Tibial artery (tissue), 4 donors: ENCODE results near the gene PAM.

Experiments used
- DNase-seq, 2 donors: peaks; one replicate each; pipeline ENCODE4 v3.0.0-alpha.2; 2019
- H3K27ac ChIP-seq, 2 donors: fragments of 200-600 bp; sonication (generic) in 1 of 2; 1 replicate in 1 of 2; 2 replicates in 1 of 2; pipeline ENCODE4 v1.5.1; 2018 to 2019; ENCODE audit warnings: mild to moderate bottlenecking in 1 of 2
- H3K27me3 ChIP-seq, 2 donors: fragments of 200-600 bp; sonication (generic) in 1 of 2; one replicate each; pipeline versions ENCODE4 v1.5.1 to v1.6.0; 2016 to 2019
- H3K36me3 ChIP-seq, 3 donors: fragments of 200-600 bp; sonication (generic) in 2 of 3; one replicate each; pipeline ENCODE4 v1.5.1; 2016 to 2019; ENCODE audit warnings: mild to moderate bottlenecking in 2 of 3
- H3K4me1 ChIP-seq, 4 donors: fragments of 200-600 bp; sonication (generic) in 2 of 4; 1 replicate in 3 of 4; 2 replicates in 1 of 4; pipeline ENCODE4 v1.5.1; 2016 to 2019
- H3K4me3 ChIP-seq, 2 donors: fragments of 200-600 bp; sonication (generic) in 1 of 2; 1 replicate in 1 of 2; 2 replicates in 1 of 2; pipeline ENCODE4 v1.5.1; 2018 to 2019; ENCODE audit warnings: mild to moderate bottlenecking in 2 of 2
- H3K9me3 ChIP-seq, 3 donors: fragments of 200-600 bp; sonication (generic) in 1 of 3; one replicate each; pipeline ENCODE4 v1.5.1; 2016 to 2019
- intact Hi-C: fragments of 100-400 bp; cut with DNase I; formaldehyde crosslinking; loops from one replicate; pipeline ENCODE4 v1.15.0; 2023; ENCODE audit warnings: low total_unique reads
- TF ChIP-seq, protein P1 (sequence below), 2 experiments: fragments of 200-600 bp in 1 of 2; fragments of 450-650 bp in 1 of 2; IDR thresholded peaks; one replicate each; pipeline ENCODE4 v1.5.1; 2017 to 2019; ENCODE audit warnings: antibody characterized with exemption in 2 of 2, mild to moderate bottlenecking in 1 of 2, moderate library complexity in 1 of 2

The PAM gene

DNA sequence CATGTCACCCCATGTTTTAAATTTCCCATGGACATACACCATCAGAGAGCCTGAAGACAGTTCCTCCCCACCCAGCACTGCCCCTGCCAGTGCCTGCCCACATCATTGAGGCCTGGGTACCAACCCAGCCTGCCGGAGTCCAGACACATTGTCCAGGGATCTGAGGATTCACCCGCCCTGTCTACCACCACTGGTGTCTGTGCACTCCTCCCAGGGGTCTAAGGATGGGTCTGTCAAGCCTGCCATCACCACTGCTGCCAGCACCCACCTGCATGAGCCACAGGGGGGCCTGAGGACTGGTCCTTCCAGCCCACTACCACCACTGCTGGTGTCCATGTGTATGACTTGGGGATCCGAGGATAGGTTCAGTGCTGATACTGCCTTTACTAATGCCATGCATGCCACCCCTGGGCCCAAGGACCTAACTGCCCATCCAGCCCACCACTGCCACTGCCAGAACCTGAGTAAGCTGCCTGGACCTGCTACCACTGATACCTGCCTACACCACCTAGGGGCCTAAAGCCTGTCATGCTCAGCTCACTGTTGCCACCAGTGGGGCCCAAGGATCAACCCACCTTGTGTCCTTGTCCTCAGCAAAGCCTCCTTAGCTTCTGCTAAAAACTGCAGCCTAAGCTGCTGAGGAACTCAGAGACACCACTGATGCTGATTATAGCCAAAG, 227.0 kb downstream of the PAM start:
- intact Hi-C loops: no loop called here
- Histone ChIP-seq H3K9me3 (no peaks in the 10 kb centered on the region), H3K4me3 (no peak overlapping the region), H3K4me1 (no peaks in the 10 kb centered on the region), H3K27ac (no peak overlapping the region), H3K36me3 (peaks cover 3 to 15% (median 10%) of the 10 kb centered on the region in 3 donors), H3K27me3 (no peaks in the 10 kb centered on the region)
- no peak for DNase-seq
- TF ChIP-seq, protein P1, sequence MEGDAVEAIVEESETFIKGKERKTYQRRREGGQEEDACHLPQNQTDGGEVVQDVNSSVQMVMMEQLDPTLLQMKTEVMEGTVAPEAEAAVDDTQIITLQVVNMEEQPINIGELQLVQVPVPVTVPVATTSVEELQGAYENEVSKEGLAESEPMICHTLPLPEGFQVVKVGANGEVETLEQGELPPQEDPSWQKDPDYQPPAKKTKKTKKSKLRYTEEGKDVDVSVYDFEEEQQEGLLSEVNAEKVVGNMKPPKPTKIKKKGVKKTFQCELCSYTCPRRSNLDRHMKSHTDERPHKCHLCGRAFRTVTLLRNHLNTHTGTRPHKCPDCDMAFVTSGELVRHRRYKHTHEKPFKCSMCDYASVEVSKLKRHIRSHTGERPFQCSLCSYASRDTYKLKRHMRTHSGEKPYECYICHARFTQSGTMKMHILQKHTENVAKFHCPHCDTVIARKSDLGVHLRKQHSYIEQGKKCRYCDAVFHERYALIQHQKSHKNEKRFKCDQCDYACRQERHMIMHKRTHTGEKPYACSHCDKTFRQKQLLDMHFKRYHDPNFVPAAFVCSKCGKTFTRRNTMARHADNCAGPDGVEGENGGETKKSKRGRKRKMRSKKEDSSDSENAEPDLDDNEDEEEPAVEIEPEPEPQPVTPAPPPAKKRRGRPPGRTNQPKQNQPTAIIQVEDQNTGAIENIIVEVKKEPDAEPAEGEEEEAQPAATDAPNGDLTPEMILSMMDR (IDR thresholded peaks at IDR 0.05): no peak

DNA sequence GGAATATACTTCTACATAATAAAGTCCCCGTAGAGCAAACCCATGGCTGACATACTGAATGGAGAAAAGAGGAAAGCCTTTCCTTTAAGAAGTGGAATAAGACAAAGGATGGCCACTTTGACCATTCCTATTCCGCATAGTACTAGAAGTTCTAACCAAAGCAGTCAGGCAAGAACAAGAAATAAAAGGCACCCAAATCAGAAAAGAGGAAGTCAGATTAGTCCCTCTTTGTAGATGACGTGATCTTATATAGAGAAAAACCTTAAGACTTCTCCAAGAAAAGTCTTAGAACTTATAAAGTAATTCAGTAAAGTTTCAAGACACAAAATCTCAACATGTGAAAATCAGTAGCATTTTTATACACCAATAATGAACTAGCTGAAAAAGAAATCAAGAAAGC, 231.0 kb downstream of the PAM start:
- Histone ChIP-seq H3K9me3 (no peaks in the 10 kb centered on the region), H3K27me3 (no peaks in the 10 kb centered on the region), H3K4me1 (no peaks in the 10 kb centered on the region), H3K4me3 (no peak overlapping the region), H3K27ac (no peak overlapping the region), H3K36me3 (peaks cover 0 to 13% (median 10%) of the 10 kb centered on the region in 3 donors)
- intact Hi-C loops: no loop called here
- TF ChIP-seq, protein P1 (IDR thresholded peaks at IDR 0.05): no peak
- DNase-seq: no peak

DNA sequence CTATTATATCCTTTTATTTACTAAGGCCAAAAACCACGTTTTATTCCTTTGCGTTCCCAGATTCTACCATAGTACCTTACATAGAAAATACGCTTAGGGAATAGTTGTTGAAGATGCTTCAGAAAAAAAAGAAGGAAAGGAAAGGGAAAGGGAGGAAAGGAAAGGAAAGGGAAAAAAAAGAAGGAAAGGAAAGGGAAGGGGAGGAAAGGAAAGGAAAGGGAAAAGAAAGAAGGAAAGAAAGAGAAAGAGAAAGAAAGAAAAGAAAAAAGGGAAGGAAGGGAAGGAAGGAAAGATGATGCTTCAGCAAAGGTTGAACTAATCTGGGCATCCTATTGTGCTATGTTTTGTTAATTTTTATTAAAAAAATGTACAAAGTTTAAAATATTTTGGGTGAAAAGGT, 233.4 kb downstream of the PAM start:
- no peaks in the 10 kb centered on the region for H3K36me3 ChIP-seq
- H3K4me1 ChIP-seq: peaks cover 0 to 7% (median 0%) of the 10 kb centered on the region in 4 donors
- no peaks in the 10 kb centered on the region for H3K9me3 ChIP-seq
- H3K4me3 ChIP-seq: no peak overlapping the region
- H3K27ac ChIP-seq: no peak overlapping the region
- DNase-seq: no peak
- TF ChIP-seq, protein P1 (IDR thresholded peaks at IDR 0.05): no peak
- H3K27me3 ChIP-seq: no peaks in the 10 kb centered on the region
- intact Hi-C loops: no loop called here

DNA sequence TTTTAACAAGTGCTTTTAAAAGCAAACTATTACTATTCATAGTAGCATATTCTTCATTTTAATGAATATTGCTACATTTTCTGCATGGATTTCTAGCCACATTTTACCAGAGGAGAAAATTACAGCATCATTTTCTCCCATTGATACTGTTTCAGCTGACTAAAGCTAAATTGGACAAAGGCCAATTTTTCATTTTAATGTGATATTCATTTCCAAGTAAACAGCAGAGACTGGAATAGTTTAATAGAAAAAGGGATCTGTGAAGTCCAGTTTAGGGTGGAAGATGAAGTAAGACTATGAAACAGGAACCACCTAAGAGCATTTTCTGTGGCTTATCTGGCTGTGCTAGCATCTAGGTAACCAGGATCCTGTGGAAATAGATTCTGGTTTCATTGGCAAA, 236.7 kb downstream of the PAM start:
- intact Hi-C loops: no loop called here
- DNase-seq: no peak
- H3K36me3 ChIP-seq: no peaks in the 10 kb centered on the region
- no peaks in the 10 kb centered on the region for H3K27me3 ChIP-seq
- H3K27ac ChIP-seq: no peak overlapping the region
- H3K4me1 ChIP-seq: peaks cover 0 to 7% (median 0%) of the 10 kb centered on the region in 4 donors
- H3K4me3 ChIP-seq: no peak overlapping the region
- TF ChIP-seq, protein P1 (IDR thresholded peaks at IDR 0.05): no peak
- no peaks in the 10 kb centered on the region for H3K9me3 ChIP-seq

DNA sequence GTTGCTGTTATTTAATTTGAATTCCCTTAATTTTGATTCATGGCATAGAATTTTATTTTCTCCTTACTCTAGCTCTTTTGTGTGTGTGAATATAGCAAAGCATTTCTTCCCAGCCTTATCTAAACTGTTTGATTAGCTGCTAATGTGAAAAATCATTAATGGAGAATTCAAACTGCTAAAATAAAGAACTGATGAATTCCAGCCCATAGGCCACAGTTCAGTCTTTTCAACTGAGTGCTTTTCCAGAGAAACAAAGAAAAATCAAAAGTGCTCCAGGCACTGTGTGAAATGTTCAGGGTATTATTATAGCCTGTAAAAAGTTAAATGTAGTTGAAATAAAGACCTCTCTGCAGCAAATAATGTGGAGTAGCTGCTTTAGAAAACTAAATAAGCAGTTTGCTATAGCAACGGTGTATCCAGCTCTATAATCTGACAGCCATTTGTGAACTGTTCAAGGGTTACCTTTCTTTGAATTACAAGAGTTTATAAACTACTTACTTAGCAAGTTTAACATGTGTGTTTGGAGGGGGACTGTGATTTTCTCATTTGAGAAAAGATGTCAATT, 241.0 kb downstream of the PAM start:
- H3K36me3 ChIP-seq: peaks cover 0 to 16% (median 8%) of the 10 kb centered on the region in 3 donors
- H3K9me3 ChIP-seq: no peaks in the 10 kb centered on the region
- H3K27me3 ChIP-seq: no peaks in the 10 kb centered on the region
- intact Hi-C loops: no loop called here
- no peak overlapping the region for H3K27ac ChIP-seq
- TF ChIP-seq, protein P1 (IDR thresholded peaks at IDR 0.05): no peak
- H3K4me1 ChIP-seq: peaks cover 0 to 7% (median 0%) of the 10 kb centered on the region in 4 donors
- no peak overlapping the region for H3K4me3 ChIP-seq
- DNase-seq: no peak
